ENCODE results near the gene SPAG17.

The SPAG17 gene

GRCh38 chr1:118210723-118211110, 25.7 kb upstream of the SPAG17 start:
- H3K4me3 ChIP-seq (ENCODE audit: low read depth, low read length), result no peak overlapping the region
- DNase-seq (ENCODE audit: low read depth), result no peak
- TF ChIP-seq CTCF (IDR thresholded peaks at IDR 0.05; ENCODE audit: control insufficient read depth, extremely low read depth, insufficient read depth), result no peak

- H3K4me3 ChIP-seq (ENCODE audit: low read depth, low read length), result no peak overlapping the region
- DNase-seq (ENCODE audit: low read depth), result no peak
- no peak for TF ChIP-seq CTCF (IDR thresholded peaks at IDR 0.05; ENCODE audit: control insufficient read depth, extremely low read depth, insufficient read depth)
These were observed 25.2 kb upstream of the SPAG17 start for GRCh38 chr1:118210051-118210722.

DNA sequence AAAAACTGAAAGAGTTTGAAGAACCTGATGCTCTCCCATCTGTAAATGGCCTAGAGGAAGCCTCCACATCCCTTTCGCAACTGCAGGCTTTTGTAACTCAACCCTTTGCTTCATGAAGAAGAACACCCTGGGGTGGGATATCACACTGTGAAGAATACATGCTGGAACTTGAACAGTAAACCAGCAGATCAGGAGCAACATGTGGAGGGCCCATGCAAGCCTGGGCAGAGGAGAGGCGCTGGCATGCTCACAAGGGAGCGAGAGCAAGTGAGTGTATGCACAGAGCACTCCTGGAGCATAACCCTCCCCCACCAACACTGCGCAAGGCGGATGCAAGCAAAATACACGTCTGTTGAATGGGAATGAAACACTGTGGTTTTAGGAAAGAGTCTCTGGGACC, 24.6 kb upstream of the SPAG17 start:
- no peak overlapping the region for H3K4me3 ChIP-seq (ENCODE audit: low read depth, low read length)
- no peak for TF ChIP-seq CTCF (IDR thresholded peaks at IDR 0.05; ENCODE audit: control insufficient read depth, extremely low read depth, insufficient read depth)
- no peak for DNase-seq (ENCODE audit: low read depth)

- DNase-seq (ENCODE audit: low read depth), result no peak
- H3K4me3 ChIP-seq (ENCODE audit: low read depth, low read length), result no peak overlapping the region
- no peak for TF ChIP-seq CTCF (IDR thresholded peaks at IDR 0.05; ENCODE audit: control insufficient read depth, extremely low read depth, insufficient read depth)
These were observed 21.9 kb upstream of the SPAG17 start for GRCh38 chr1:118206966-118207365.

DNA sequence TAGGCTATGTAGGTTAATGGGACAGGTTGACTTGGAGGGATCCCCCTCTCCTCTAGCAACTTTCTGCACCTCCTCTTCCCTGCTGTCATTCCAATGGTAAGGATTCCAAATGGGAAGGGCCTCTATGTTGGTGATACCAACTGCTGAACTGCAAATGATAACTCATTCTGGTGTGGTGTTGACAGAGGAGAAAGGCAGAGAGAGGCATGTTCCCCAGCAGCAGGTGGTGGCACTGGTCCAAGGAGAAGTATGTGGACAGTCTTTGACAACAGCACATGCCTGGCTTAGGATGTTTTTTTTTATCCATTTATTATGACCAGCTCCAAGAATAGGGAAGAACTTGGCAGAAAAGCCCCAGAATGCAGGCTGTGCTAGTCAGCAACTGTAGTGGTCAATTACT, 19.6 kb upstream of the SPAG17 start:
- no peak overlapping the region for H3K4me3 ChIP-seq (ENCODE audit: low read depth, low read length)
- DNase-seq (ENCODE audit: low read depth), result no peak
- no peak for TF ChIP-seq CTCF (IDR thresholded peaks at IDR 0.05; ENCODE audit: control insufficient read depth, extremely low read depth, insufficient read depth)

DNA sequence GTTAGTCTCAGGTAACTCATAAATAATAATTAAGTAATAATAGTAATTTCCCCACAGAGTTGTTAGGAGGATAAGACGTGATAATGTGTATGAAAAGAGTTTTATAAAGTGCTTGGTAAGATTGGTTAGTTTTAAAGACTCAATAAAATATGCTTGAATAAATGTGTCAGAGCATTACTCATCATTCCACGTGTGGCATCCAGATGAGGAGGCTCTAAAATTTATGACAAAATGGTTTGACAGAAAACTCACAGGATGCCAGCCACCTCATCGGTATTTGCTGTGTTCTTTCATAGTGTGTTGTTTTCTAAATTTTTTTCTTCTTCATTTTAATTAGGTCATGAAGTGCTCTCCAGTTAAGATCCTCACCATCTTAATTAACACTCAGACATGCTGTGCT, 19.1 kb upstream of the SPAG17 start:
- no peak for TF ChIP-seq CTCF (IDR thresholded peaks at IDR 0.05; ENCODE audit: control insufficient read depth, extremely low read depth, insufficient read depth)
- DNase-seq (ENCODE audit: low read depth), result no peak
- H3K4me3 ChIP-seq (ENCODE audit: low read depth, low read length), result no peak overlapping the region

DNA sequence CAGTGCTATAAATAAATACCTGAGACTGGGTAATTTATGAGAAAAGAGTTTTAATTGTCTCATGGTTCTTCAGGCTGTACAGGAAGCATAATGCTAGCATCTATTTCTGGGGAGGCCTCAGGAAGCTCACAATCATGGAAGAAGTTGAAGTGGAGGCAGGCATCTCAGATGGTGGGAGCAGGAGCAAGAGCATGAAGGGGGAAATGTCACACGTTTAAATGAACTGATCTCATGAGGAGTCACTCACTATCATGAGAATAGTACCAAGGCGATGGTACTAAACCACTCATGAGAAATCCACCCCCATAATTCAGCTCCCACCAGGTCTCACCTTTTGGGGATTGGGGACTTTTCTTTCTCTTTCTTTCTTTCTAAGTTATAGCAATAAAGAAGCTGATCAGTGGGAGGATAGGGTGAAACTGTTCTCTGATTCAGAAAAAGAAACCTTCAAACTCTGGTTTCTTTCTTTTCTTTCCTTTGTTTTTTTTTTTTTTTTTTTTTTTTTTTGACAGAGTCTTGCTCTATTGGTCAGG, 17.1 kb upstream of the SPAG17 start:
- DNase-seq (ENCODE audit: low read depth), result no peak
- no peak overlapping the region for H3K4me3 ChIP-seq (ENCODE audit: low read depth, low read length)
- no peak for TF ChIP-seq CTCF (IDR thresholded peaks at IDR 0.05; ENCODE audit: control insufficient read depth, extremely low read depth, insufficient read depth)
